ENCODE results near the gene TXNRD2. TPM values are rescaled to one million over a fixed set of nuclear protein-coding genes. Genes with fewer than 3 reads are reported as not detected.
A peak's percentile ranks its signal among the peaks of the same experiment; 100 is the strongest.

Gene TXNRD2
- total RNA-seq, 3 donors from 2014 or later (not counting 1 experiment from before 2014, with no cell fraction given), result 23.5 to 37.3 (median 24.4) TPM

DNA sequence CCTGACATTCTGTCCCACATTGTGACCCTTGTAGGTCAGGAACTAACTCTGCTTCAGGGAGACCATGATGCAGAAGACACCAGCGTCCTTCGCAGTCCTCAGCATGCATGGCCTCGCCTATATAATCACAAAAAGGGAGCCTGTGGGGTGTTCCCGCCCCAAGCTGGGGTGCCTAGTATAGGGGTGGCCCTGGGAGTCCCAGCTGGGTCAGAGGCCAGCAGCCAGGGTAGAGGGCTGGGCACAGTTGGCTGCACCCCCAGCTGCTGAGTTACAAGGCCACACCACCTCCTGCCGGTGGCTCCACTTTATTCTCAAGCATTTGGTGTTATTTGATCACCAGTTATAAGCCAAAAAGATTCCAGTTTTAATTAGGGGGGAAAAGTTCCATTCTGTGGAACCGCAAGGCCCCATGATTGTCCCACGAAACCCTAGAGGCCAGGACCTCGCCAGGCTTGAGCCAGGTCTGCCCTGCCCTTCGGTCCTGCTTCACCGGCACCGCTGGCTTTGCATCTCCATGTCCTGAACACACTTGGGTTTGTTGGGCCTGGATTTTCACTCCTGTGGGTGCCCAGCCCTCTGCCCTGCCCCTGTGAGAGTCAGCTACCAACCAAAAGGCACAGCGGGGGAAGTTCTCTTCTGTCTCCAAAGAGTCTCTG is 72.0 kb downstream of the TXNRD2 start:
- Histone ChIP-seq H3K4me1 (ENCODE audit: control insufficient read depth, insufficient read depth, low read length) (no peaks in the 10 kb centered on the region), H3K27ac (ENCODE audit: low read length) (no peak overlapping the region), H3K27me3 (ENCODE audit: control insufficient read depth, insufficient read depth, low read length) (no peaks in the 10 kb centered on the region), H3K4me3 (ENCODE audit: low read length) (no peak overlapping the region), H3K36me3 (ENCODE audit: control insufficient read depth, insufficient read depth, low read length) (no peaks in the 10 kb centered on the region), H3K9me3 (ENCODE audit: control insufficient read depth, insufficient read depth, low read length) (no peaks in the 10 kb centered on the region)
- WGBS (ENCODE audit: insufficient coverage), result 97% methylated on average over 12 of the region's 12 CpGs
- Mint-ChIP-seq H3K27me3 (ENCODE audit: low read depth in 2 of 2) (no peaks in the 10 kb centered on the region), H3K4me3 (no peak overlapping the region), H3K4me1 (no peaks in the 10 kb centered on the region), H3K27ac (no peak overlapping the region), H3K36me3 (no peaks in the 10 kb centered on the region), H3K9me3 (no peaks in the 10 kb centered on the region)
- ATAC-seq, result no peak
- TF ChIP-seq, protein P1, sequence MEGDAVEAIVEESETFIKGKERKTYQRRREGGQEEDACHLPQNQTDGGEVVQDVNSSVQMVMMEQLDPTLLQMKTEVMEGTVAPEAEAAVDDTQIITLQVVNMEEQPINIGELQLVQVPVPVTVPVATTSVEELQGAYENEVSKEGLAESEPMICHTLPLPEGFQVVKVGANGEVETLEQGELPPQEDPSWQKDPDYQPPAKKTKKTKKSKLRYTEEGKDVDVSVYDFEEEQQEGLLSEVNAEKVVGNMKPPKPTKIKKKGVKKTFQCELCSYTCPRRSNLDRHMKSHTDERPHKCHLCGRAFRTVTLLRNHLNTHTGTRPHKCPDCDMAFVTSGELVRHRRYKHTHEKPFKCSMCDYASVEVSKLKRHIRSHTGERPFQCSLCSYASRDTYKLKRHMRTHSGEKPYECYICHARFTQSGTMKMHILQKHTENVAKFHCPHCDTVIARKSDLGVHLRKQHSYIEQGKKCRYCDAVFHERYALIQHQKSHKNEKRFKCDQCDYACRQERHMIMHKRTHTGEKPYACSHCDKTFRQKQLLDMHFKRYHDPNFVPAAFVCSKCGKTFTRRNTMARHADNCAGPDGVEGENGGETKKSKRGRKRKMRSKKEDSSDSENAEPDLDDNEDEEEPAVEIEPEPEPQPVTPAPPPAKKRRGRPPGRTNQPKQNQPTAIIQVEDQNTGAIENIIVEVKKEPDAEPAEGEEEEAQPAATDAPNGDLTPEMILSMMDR (IDR thresholded peaks at IDR 0.05), result no peak
- intact Hi-C loops (cut with micrococcal nuclease), result no loop called here
- peak in 1 of 2 donors; percentile 12 for DNase-seq

- intact Hi-C loops (cut with micrococcal nuclease), result no loop called here
- H3K4me1 Mint-ChIP-seq, result no peaks in the 10 kb centered on the region
- Histone ChIP-seq H3K4me1 (ENCODE audit: control insufficient read depth, insufficient read depth, low read length) (no peaks in the 10 kb centered on the region), H3K9me3 (ENCODE audit: control insufficient read depth, insufficient read depth, low read length) (no peaks in the 10 kb centered on the region), H3K4me3 (ENCODE audit: low read length) (no peak overlapping the region), H3K36me3 (ENCODE audit: control insufficient read depth, insufficient read depth, low read length) (no peaks in the 10 kb centered on the region), H3K27me3 (ENCODE audit: control insufficient read depth, insufficient read depth, low read length) (no peaks in the 10 kb centered on the region), H3K27ac (ENCODE audit: low read length) (no peak overlapping the region)
- no peak overlapping the region for H3K4me3 Mint-ChIP-seq
- TF ChIP-seq, protein P1 (IDR thresholded peaks at IDR 0.05), result no peak
- DNase-seq (peak in 1 of 2 donors; percentile 7), ATAC-seq (no peak)
- H3K27ac Mint-ChIP-seq, result no peak overlapping the region
- no peaks in the 10 kb centered on the region for H3K27me3 Mint-ChIP-seq (ENCODE audit: low read depth in 2 of 2)
- no peaks in the 10 kb centered on the region for H3K9me3 Mint-ChIP-seq
- 93% methylated on average over 23 of the region's 23 CpGs for WGBS (ENCODE audit: insufficient coverage)
- H3K36me3 Mint-ChIP-seq, result no peaks in the 10 kb centered on the region
Observed at GRCh38 chr22:19868773-19869471, 72.7 kb downstream of the TXNRD2 start.

GRCh38 chr22:19868333-19868732 is 73.3 kb downstream of the TXNRD2 start:
- intact Hi-C loops (cut with micrococcal nuclease), result no loop called here

More at GRCh38 chr22:19868333-19868732, 73.3 kb downstream of the TXNRD2 start:
- Mint-ChIP-seq H3K36me3 (no peaks in the 10 kb centered on the region), H3K4me3 (no peak overlapping the region), H3K4me1 (no peaks in the 10 kb centered on the region), H3K27me3 (ENCODE audit: low read depth in 2 of 2) (no peaks in the 10 kb centered on the region), H3K27ac (no peak overlapping the region), H3K9me3 (no peaks in the 10 kb centered on the region)
- Histone ChIP-seq H3K4me1 (ENCODE audit: control insufficient read depth, insufficient read depth, low read length) (no peaks in the 10 kb centered on the region), H3K4me3 (ENCODE audit: low read length) (no peak overlapping the region), H3K36me3 (ENCODE audit: control insufficient read depth, insufficient read depth, low read length) (no peaks in the 10 kb centered on the region), H3K27me3 (ENCODE audit: control insufficient read depth, insufficient read depth, low read length) (no peaks in the 10 kb centered on the region), H3K27ac (ENCODE audit: low read length) (no peak overlapping the region), H3K9me3 (ENCODE audit: control insufficient read depth, insufficient read depth, low read length) (no peaks in the 10 kb centered on the region)
- WGBS (ENCODE audit: insufficient coverage), result 91% methylated on average over 3 of the region's 3 CpGs
- ATAC-seq, result no peak
- DNase-seq, result no peak
- TF ChIP-seq, protein P1 (IDR thresholded peaks at IDR 0.05), result no peak
